Spinal cord (tissue), 10 donors: ENCODE results near the gene PIAS1. TPM values are rescaled to one million over a fixed set of nuclear protein-coding genes. Genes with fewer than 3 reads are reported as not detected.

ENCODE experiments used
- DNase-seq, 6 donors: peaks; one replicate each; pipeline versions ENCODE4 v3.0.0 to v3.0.0-alpha.2; 2013 to 2015; ENCODE audit warnings: low spot score in 6 of 6, low read depth in 4 of 6
- H3K27ac ChIP-seq: one replicate; pipeline ENCODE4 v1.5.1; 2013; ENCODE audit warnings: low read depth, low read length, control low read depth
- H3K27me3 ChIP-seq: one replicate; pipeline ENCODE4 v1.6.1; 2013; ENCODE audit warnings: low read length; ENCODE audit not compliant: control insufficient read depth, insufficient read depth
- H3K36me3 ChIP-seq: one replicate; pipeline ENCODE4 v1.6.1; 2013; ENCODE audit warnings: low read length; ENCODE audit not compliant: control insufficient read depth, insufficient read depth
- H3K4me1 ChIP-seq: one replicate; pipeline ENCODE4 v1.6.1; 2013; ENCODE audit warnings: low read length; ENCODE audit not compliant: control insufficient read depth, insufficient read depth
- H3K4me3 ChIP-seq: one replicate; pipeline ENCODE4 v1.5.1; 2013; ENCODE audit warnings: low read depth, low read length, control low read depth
- H3K9me3 ChIP-seq: one replicate; pipeline ENCODE4 v1.6.1; 2013; ENCODE audit warnings: low read length; ENCODE audit not compliant: control insufficient read depth, insufficient read depth
- WGBS: methylation state at CpG from one replicate; pipeline ENCODE4 v1.1.5; 2013; ENCODE audit warnings: missing lambda C conversion rate; ENCODE audit not compliant: insufficient coverage; 5-methylcytosine and 5-hydroxymethylcytosine counted together
- polyA plus RNA-seq, 2 donors: library from polyadenylated mRNA; unstranded; fragments of 120-200 nt; gene quantifications; one replicate each; pipeline ENCODE4 v1.2.1, GENCODE V29; 2013; ENCODE audit not compliant: insufficient read length in 2 of 2
- total RNA-seq, 2 donors: library from RNA; depleted of rRNA in 1 of 2; stranded (reverse); fragments of 120-200 nt in 1 of 2; fragments of >200 nt in 1 of 2; gene quantifications; one replicate each; pipeline versions ENCODE4 v1.2.3 to v1.2.4, GENCODE V29; 2013 to 2014
- donor health status: healthy.

PIAS1 gene
- total and polyA plus RNA-seq, 4 donors: 34.4 to 48.5 (median 37.7) TPM

- no peaks in the 10 kb centered on the region for H3K27me3 ChIP-seq
- WGBS: 80% methylated on average over 1 of the region's 2 CpGs
- H3K4me3 ChIP-seq: no peak overlapping the region
- H3K4me1 ChIP-seq: no peaks in the 10 kb centered on the region
- no peaks in the 10 kb centered on the region for H3K9me3 ChIP-seq
- no peaks in the 10 kb centered on the region for H3K36me3 ChIP-seq
- peak in 1 of 6 donors; percentile 43 for DNase-seq
- no peak overlapping the region for H3K27ac ChIP-seq
Measured at GRCh38 chr15:68031404-68031803, 22.7 kb upstream of the PIAS1 start.

GRCh38 chr15:68032672-68033071, 21.4 kb upstream of the PIAS1 start:
- no peak overlapping the region for H3K4me3 ChIP-seq

GRCh38 chr15:68034081-68034480, 20.0 kb upstream of the PIAS1 start:
- no peak overlapping the region for H3K27ac ChIP-seq
- no CpG with 5 or more reads among the region's 3 CpGs for WGBS

More at GRCh38 chr15:68032672-68033071, 21.4 kb upstream of the PIAS1 start:
- no peak overlapping the region for H3K27ac ChIP-seq
- peaks cover 2% of the 10 kb centered on the region for H3K9me3 ChIP-seq
- no peaks in the 10 kb centered on the region for H3K4me1 ChIP-seq
- no CpG with 5 or more reads among the region's 1 CpG for WGBS
- no peak for DNase-seq
- H3K36me3 ChIP-seq: no peaks in the 10 kb centered on the region
- H3K27me3 ChIP-seq: no peaks in the 10 kb centered on the region

DNA sequence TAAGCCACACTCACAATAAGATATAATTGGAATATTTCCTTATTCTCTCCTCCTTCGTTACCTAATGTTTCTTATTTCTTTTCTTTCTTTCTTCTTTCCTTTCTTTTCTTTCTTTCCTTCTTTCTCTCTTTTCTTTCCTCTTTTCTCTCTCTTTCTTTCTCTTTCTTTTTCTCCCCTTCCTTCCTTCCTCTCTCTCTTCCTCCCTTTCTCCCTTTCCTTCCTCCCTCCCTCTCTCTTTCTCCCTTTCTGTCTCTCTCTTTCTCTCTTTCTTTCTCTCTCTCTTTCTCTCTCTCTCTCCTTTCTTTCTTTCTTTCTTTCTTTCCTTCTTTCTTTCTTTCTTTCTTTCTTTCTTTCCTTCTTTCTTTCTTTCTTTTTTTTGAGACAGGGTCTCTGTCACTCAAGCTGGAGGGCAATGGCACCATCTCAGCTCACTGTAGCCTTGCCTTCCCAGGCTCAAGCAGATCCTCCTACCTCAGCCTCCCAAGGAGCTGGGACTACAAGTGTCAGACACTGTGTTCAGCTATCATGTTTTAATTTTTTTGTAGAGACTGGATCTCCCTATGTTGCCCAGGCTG, 19.3 kb upstream of the PIAS1 start:
- Histone ChIP-seq H3K36me3 (no peaks in the 10 kb centered on the region), H3K27me3 (no peaks in the 10 kb centered on the region), H3K4me3 (no peak overlapping the region), H3K9me3 (peaks cover 2% of the 10 kb centered on the region), H3K4me1 (no peaks in the 10 kb centered on the region), H3K27ac (no peak overlapping the region)
- 100% methylated on average over 1 of the region's 1 CpG for WGBS
- no peak for DNase-seq

More at GRCh38 chr15:68034081-68034480, 20.0 kb upstream of the PIAS1 start:
- no peaks in the 10 kb centered on the region for H3K4me1 ChIP-seq
- DNase-seq: peak in 1 of 6 donors; percentile 23
- H3K36me3 ChIP-seq: no peaks in the 10 kb centered on the region
- H3K4me3 ChIP-seq: no peak overlapping the region
- H3K9me3 ChIP-seq: peaks cover 2% of the 10 kb centered on the region
- no peaks in the 10 kb centered on the region for H3K27me3 ChIP-seq

- H3K27me3 ChIP-seq: no peaks in the 10 kb centered on the region
- WGBS: 100% methylated on average over 1 of the region's 2 CpGs
- no peaks in the 10 kb centered on the region for H3K4me1 ChIP-seq
- H3K27ac ChIP-seq: no peak overlapping the region
- no peaks in the 10 kb centered on the region for H3K36me3 ChIP-seq
- no peak overlapping the region for H3K4me3 ChIP-seq
- peaks cover 4% of the 10 kb centered on the region for H3K9me3 ChIP-seq
- no peak for DNase-seq
Measured at GRCh38 chr15:68038246-68038645, 15.9 kb upstream of the PIAS1 start.

DNA sequence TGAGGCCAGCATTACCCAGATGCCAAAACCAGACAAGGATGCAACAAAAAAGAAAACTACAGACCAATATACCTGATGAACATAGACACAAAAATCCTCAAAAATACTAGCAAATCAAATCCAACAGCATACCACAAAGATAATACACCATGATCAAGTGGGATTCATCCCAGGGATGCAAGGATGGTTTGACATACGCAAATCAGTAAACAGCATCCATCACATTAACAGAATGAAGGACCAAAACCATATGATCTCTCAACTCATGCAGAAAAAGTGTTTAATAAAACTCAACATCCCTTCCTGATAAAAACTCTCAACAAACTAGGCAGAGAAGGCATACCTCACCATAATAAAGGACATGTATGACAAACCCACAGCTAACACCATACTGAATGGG, 14.0 kb upstream of the PIAS1 start:
- H3K4me3 ChIP-seq: no peak overlapping the region
- no peaks in the 10 kb centered on the region for H3K36me3 ChIP-seq
- no peak overlapping the region for H3K27ac ChIP-seq
- no peaks in the 10 kb centered on the region for H3K27me3 ChIP-seq
- peaks cover 4% of the 10 kb centered on the region for H3K9me3 ChIP-seq
- H3K4me1 ChIP-seq: no peaks in the 10 kb centered on the region
- DNase-seq: no peak
- no CpG with 5 or more reads among the region's 1 CpG for WGBS

DNA sequence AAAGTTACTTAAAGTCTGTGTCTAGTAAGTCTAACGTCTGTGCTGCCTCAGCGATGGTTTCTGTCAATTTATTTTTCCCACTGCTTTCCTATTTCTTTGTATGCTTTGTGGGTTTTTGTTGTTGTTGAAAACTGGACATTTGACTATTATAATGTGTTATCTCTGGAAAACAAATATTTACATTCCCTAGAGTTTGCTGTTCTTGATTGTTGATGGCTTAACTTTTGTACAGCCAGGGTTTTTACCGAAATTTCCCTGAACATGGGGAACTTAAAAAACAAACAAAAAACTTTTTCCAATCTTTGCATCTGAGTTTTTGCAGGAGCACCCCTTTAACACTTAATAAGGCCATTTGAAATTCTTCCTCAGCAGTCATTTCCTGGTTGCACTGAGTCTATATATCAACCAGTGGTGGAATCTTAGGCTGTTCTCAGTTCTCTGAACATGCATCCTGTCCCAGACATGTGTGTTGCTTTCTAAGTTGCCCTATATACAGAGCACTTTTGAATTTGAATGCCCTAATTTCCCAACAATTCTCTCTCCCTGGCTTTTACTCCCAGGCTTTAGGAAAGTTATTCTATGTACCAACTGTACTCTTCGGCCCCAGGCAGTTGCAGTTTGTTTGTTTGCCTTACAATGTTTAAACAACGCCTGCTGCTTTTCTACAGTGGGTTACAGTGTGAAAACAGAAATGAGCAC, 11.8 kb upstream of the PIAS1 start:
- no peaks in the 10 kb centered on the region for H3K27me3 ChIP-seq
- no peak for DNase-seq
- WGBS: no CpG with 5 or more reads among the region's 5 CpGs
- H3K4me1 ChIP-seq: no peaks in the 10 kb centered on the region
- H3K36me3 ChIP-seq: no peaks in the 10 kb centered on the region
- H3K4me3 ChIP-seq: no peak overlapping the region
- H3K27ac ChIP-seq: no peak overlapping the region
- peaks cover 4% of the 10 kb centered on the region for H3K9me3 ChIP-seq

- no peaks in the 10 kb centered on the region for H3K36me3 ChIP-seq
- H3K4me3 ChIP-seq: no peak overlapping the region
- 83% methylated on average over 1 of the region's 3 CpGs for whole genome bisulfite sequencing
- H3K27ac ChIP-seq: no peak overlapping the region
- no peaks in the 10 kb centered on the region for H3K27me3 ChIP-seq
- H3K4me1 ChIP-seq: no peaks in the 10 kb centered on the region
- peaks cover 2% of the 10 kb centered on the region for H3K9me3 ChIP-seq
- DNase-seq: no peak
Measured at GRCh38 chr15:68042855-68043222, 11.3 kb upstream of the PIAS1 start.

DNA sequence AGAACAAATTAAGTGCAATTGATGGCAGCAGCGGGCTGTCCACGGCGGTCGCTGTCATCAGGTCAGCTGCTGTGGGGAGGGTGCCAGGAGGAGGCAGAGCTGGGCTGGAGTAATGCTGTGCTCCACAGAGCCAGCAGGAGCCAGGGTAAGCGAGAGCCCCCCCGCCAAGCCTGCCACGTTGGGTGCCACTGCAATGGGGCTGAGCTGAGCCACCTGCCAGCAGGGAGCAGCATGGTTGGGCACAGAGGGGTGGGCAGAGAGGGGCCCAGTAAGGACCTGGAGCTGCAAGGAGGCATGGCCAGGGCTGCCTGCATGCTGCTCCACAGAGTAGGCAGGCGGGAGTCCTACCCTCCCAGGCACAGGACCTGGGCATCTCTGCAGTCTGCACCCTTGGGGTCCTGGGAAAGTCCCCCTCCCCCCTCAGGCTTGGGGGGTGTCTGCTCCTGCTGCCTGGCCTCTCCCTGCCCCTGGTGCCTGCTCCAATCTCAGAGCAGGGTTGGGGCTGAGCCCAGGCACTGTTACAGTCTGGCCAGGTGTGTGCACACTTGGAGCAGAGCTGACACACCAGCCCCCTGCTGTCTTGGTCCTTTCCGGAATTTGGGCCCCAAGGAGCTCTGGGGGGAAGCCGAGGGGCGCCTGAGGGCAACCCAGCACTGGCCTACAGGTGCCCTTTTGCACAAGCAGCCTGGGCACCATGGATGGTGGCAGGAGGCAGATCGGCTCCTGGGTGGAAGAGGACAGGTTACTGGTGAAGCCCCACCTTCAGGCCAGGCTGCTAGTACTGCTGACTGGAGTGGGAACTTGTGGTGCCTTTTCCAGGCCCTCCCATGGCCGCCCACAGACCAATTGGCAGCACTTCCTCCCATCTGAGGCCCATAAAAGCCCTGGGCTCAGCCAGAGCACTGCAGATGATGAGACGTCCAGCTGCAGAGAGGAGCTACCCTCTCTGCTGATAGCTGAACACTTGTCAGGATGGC, 8.5 kb upstream of the PIAS1 start:
- 91% methylated on average over 14 of the region's 14 CpGs for WGBS
- H3K27ac ChIP-seq: no peak overlapping the region
- DNase-seq: no peak
- no peak overlapping the region for H3K4me3 ChIP-seq
- no peaks in the 10 kb centered on the region for H3K4me1 ChIP-seq
- no peaks in the 10 kb centered on the region for H3K36me3 ChIP-seq
- H3K27me3 ChIP-seq: no peaks in the 10 kb centered on the region
- H3K9me3 ChIP-seq: no peaks in the 10 kb centered on the region
